ENCODE results near the gene SARS2.

- TF ChIP-seq POLR2AphosphoS5 (IDR thresholded peaks at IDR 0.05; ENCODE audit: low read depth, low read length) (no peak), POLR2A (IDR thresholded peaks at IDR 0.05; ENCODE audit: low read depth, low read length) (no peak)
Observed at GRCh38 chr19:38970664-38971532, 40.3 kb upstream of the SARS2 start.
